DMS 273 (cell line): ENCODE measurements around the gene SNAPC1.
"Not testable (repeated sequence)": the region's sequence is repeated elsewhere in the genome, so short reads cannot be mapped to it uniquely, and the experiment has no call there.

Source experiments
- DNase-seq: peaks from one replicate; lab custom pipeline; 2025; ENCODE audit not compliant: unreplicated experiment; lab: John Stamatoyannopoulos, UW

The SNAPC1 gene

GRCh38 chr14:61749867-61750266 is 12.4 kb upstream of the SNAPC1 start:
- DNase-seq: no peak

- DNase-seq: no peak
Observed at GRCh38 chr14:61750708-61751474, 11.3 kb upstream of the SNAPC1 start.

GRCh38 chr14:61751475-61751989 is 10.7 kb upstream of the SNAPC1 start:
- no peak for DNase-seq

GRCh38 chr14:61752626-61753025 is 9.6 kb upstream of the SNAPC1 start:
- DNase-seq: no peak

GRCh38 chr14:61753631-61754030 is 8.6 kb upstream of the SNAPC1 start:
- DNase-seq: peak; percentile 30

- no peak for DNase-seq
Observed at GRCh38 chr14:61754627-61755381, 7.4 kb upstream of the SNAPC1 start.

GRCh38 chr14:61755382-61755742 is 6.9 kb upstream of the SNAPC1 start:
- not testable (repeated sequence) for DNase-seq

- DNase-seq: no peak
Observed at GRCh38 chr14:61756135-61756534, 6.1 kb upstream of the SNAPC1 start.

GRCh38 chr14:61759878-61760277 is 2.3 kb upstream of the SNAPC1 start:
- no peak for DNase-seq

- DNase-seq: no peak
Observed at GRCh38 chr14:61761557-61761956, 663 bp upstream of the SNAPC1 start.

GRCh38 chr14:61764342-61765122 is 2.3 kb downstream of the SNAPC1 start:
- no peak for DNase-seq

- DNase-seq: no peak
Observed at GRCh38 chr14:61765225-61765943, 3.2 kb downstream of the SNAPC1 start.

- DNase-seq: no peak
Observed at GRCh38 chr14:61766151-61766550, 3.9 kb downstream of the SNAPC1 start.

- no peak for DNase-seq
Observed at GRCh38 chr14:61768240-61768639, 6.0 kb downstream of the SNAPC1 start.

- DNase-seq: no peak
Observed at GRCh38 chr14:61769893-61770292, 7.7 kb downstream of the SNAPC1 start.

GRCh38 chr14:61774861-61775260 is 12.6 kb downstream of the SNAPC1 start:
- DNase-seq: no peak

GRCh38 chr14:61780125-61780524 is 17.9 kb downstream of the SNAPC1 start:
- no peak for DNase-seq

- DNase-seq: no peak
Observed at GRCh38 chr14:61797309-61797708, 35.1 kb downstream of the SNAPC1 start.

GRCh38 chr14:61802010-61802568 is 39.9 kb downstream of the SNAPC1 start:
- DNase-seq: no peak

GRCh38 chr14:61803755-61804154 is 41.5 kb downstream of the SNAPC1 start:
- no peak for DNase-seq

GRCh38 chr14:61805451-61805850 is 43.2 kb downstream of the SNAPC1 start:
- no peak for DNase-seq
